HG03045 (cell line): Measurements from ENCODE around the gene SLC30A10.
"Not testable (repeated sequence)": the region's sequence is repeated elsewhere in the genome, so short reads cannot be mapped to it uniquely, and the experiment has no call there.

ENCODE experiments used
- ATAC-seq: cut with Tn5 transposase; IDR thresholded peaks from one replicate; pipeline ENCODE4 v1.9.1; 2021; ENCODE audit warnings: mild to moderate bottlenecking, moderate library complexity; ENCODE audit not compliant: unreplicated experiment

Gene SLC30A10

GRCh38 chr1:219928791-219929118 is 398 bp upstream of the SLC30A10 start:
- no peak for ATAC-seq

- ATAC-seq, result no peak
Measured at GRCh38 chr1:219927298-219927955, 930 bp downstream of the SLC30A10 start.

DNA sequence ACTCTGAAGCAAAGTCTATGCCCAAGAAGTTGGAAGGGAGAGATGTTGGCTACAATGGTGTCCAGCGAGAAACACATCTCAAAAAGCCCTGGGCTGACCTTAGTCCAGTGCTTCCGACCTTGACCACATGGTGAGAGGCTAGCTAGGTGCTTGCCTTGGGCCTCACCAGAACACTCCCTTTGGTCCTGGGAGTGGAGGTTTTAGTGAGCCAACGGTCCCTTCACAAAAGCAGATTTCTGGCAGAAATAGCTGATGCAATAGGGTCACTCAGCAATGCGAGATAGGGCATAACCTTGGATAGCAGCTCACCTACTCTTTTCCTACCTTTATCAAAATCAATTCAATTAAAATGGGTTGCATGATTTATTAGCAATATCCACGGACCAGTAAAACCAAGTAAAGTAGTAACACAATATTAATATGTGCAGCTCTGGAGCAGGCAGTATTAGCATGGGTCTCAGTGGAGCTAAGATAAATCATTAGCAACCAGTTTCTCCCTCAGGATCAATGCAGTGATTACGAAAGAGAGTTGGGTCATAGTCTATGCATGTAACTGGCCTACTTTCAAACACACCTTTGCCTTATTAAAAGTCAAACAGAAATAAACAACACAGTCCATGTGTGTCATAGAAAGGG is 1.9 kb downstream of the SLC30A10 start:
- ATAC-seq, result no peak

GRCh38 chr1:219924342-219924741 is 4.0 kb downstream of the SLC30A10 start:
- ATAC-seq, result no peak

- ATAC-seq, result no peak
Measured at GRCh38 chr1:219917851-219918466, 10.4 kb downstream of the SLC30A10 start.

DNA sequence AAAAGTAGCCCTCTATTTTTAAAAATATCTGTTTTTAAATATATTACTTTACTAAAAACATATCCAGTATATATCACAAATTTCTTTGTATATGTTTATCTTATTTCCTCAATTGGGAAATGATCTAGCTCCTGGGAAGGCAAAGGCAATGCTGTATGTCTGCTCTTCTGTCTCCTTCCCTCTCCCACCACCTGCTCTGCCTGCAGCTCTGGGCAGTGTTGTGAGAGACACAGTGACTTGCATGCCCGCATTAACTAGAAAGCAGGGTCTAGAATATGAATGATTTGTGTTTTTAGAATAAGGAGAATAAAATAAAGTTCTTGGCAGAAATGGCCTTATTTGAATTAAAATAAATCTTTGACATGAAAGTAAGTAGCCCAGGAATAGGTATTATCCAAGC is 11.1 kb downstream of the SLC30A10 start:
- ATAC-seq, result no peak

DNA sequence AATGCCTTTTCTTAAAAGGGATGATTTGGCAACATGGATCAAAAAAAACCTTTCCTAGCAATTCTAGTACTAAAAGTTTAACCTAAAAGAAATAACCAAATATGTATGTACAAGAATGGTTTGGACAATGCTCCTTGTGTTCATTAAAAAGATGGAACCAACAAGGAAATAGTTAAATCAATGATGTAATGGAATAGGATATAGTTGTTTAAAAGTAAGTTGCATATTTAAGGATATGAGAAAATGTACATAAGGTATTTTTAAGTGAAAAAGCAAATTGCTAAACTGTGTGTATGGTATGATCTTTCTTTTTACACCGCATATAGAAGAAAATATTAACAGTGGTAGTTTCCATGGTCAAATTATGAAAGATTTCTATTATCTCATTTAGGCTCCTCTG is 12.1 kb downstream of the SLC30A10 start:
- no peak for ATAC-seq

GRCh38 chr1:219913005-219913770 is 15.2 kb downstream of the SLC30A10 start:
- no peak for ATAC-seq

DNA sequence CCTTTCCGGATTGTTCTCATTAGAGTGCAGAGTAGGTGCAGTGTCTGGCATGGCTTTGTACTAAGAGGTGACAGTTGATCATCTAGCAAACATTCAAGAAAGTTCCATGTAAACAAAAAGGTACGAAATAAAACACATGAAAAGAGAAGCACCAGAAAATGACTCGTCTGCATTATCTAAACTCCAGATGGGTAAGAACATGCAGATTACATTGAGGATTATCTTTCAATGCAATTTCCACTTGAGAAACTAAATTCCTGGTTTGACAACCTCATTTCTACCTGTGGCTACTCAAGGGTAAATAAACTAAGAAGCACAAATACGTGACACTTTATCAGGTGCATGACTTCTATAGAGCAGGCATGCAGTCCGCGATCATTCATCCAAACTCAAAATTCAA is 17.6 kb downstream of the SLC30A10 start:
- no peak for ATAC-seq

- no peak for ATAC-seq
Measured at GRCh38 chr1:219909476-219909875, 18.9 kb downstream of the SLC30A10 start.

DNA sequence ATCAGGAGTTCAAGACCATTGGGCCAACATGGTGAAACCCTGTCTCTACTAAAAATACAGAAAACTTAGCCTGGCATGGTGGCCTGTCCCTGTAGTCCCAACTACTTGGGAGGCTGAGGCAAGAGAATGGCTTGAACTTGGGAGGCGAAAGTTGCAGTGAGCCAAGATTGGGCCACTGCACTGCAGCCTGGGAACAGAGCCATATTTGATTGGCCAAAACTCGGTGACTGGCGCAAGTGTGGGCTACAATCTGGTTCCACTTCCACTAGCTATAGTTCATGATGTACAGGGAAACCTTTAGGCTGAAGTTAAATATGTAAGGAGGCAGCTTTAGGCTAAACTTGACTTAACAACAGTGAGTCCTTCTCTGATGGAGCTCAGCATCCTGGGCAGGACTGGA is 20.2 kb downstream of the SLC30A10 start:
- ATAC-seq, result no peak

DNA sequence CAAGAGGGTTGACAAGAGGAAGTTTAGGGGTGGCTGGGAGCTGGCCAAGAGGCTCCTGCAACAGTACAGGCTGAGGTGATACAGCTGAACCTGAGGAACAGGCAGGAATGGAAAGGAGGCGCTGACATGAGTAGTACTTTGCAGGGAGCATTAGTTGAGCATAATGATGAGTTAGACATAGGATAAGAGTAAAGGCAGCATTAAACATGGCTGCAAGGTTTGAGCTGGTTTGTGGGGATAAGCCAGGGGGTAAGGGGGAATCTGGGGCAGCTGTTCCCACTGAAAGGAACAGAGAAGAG is 20.6 kb downstream of the SLC30A10 start:
- no peak for ATAC-seq

DNA sequence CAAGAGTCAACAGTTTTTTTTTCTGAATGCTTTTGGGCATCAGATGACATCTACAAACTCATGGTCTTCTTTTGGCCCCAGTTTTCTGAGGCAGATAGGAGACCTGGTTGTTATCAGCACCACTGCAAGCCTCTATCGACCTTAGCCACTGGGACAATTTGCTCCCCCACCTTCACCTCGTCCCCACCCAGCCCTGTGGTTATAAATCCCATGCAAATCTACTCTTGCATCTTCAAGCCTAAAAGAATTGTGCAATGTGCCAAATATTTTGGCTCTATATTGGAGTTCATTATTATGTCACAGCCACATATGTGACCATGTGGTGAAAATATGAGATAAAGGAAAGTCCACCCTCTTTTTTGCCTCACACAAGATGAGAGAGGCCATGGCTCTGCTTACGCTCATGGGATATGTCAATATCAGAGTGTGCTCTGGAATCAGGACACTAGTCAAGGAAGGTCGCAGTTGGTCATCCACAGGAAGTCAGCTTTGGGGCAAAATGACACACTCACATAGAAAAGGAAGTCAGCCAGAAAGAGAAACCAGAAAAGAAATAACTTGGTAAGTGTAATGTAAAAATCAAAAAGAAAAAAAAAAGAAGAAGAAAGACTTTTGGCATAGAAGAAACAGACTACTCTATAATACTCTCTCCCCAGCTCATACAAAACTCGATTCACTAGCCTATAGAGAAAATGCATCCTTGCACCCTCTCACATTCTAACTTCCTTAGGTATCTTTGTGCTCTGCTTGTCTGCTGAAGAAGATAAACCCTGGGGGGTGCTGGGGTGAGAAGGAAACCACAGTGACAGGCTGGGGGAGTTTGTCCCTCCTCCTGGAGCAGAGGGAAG is 21.2 kb downstream of the SLC30A10 start:
- ATAC-seq, result no peak

- not testable (repeated sequence) for ATAC-seq
Measured at GRCh38 chr1:219906565-219906923, 21.8 kb downstream of the SLC30A10 start.

DNA sequence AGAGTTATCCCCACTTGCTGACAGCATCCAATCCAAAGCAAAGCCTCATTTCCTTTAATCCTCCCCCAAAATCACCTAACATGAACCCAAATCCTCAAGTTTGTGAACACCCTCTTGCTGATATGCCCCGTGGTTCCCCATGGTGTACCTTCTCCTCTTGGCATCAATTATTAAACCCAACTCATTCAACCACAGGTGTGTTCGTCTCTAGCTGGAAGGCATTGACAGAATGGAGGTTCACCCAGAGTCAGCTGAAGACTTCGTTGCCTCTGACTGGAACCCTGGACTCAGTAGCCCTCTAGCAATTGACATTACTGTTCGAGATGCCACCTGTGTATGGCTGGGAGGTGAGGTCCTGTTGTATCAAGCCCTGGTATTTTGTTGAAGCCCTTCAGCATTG is 22.8 kb downstream of the SLC30A10 start:
- ATAC-seq, result no peak

DNA sequence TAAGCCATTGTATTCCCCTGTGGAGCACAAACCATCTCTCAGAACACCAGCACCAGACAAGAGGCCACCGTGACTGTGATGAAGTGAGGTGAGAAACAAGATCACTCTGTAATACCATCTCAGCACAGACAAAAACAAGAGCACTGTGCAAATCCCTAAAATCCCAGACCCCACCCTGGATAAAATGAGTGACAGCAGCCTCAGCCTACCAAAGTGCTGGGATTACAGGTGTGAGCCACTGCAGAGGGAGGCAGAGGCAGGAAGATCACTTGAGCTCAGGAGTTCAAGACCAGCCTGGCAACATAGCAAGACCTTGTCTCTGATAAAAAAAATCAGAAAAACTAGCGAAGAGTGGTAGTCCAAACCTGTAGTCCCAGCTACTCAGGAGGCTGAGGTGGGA is 23.4 kb downstream of the SLC30A10 start:
- no peak for ATAC-seq

DNA sequence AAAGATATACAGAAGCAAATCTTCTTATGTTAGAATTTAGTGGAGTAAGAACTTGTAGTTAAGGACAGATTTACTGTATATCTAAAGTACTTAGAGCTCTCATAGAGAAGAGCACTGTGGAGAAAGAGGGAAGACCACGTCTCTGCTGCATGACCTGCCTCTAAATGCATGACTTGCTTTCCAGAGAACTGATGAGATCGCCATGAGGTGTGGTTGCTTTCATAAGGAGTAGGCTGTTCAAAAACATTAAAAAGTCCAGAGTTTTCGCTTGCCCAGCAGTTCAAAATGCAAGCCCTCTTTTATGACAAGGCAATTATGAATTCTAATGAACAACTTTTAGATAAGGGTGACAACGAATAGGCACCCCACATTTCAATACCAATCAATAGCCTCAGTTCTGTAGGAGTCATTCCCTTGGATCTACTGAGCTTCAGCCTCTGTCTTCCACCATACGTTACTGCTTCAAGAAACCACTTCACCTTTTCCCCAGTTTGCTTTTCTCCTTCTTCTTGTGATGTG is 24.9 kb downstream of the SLC30A10 start:
- no peak for ATAC-seq

GRCh38 chr1:219902951-219903350 is 25.4 kb downstream of the SLC30A10 start:
- no peak for ATAC-seq

- no peak for ATAC-seq
Measured at GRCh38 chr1:219900882-219901281, 27.5 kb downstream of the SLC30A10 start.

- no peak for ATAC-seq
Measured at GRCh38 chr1:219900201-219900600, 28.2 kb downstream of the SLC30A10 start.

DNA sequence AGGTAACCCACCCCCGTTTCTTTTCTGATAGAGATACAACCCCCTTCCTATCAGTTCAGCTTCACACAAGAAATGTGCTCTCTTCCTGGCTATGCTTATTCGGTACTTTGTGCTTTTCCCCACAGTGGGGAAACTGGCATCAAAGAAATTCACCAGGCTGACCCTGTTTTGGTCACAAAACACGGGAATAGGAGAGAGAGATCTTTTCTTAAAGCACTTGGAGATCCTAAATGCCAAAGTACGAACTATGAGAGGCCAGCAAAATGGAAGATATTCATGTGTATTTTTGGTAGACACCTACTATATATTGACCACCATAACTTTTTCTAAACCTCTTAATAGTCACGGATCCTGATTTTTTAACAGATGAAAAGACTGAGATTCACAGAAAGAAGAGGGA is 30.0 kb downstream of the SLC30A10 start:
- no peak for ATAC-seq
